ENCODE data around the gene PUM1. TPM values are rescaled to one million over a fixed set of nuclear protein-coding genes. Genes with fewer than 3 reads are reported as not detected.

PUM1 gene
- total RNA-seq, 6 experiments from 2014 or later: 30.9 to 51.6 (median 42.0) TPM

DNA sequence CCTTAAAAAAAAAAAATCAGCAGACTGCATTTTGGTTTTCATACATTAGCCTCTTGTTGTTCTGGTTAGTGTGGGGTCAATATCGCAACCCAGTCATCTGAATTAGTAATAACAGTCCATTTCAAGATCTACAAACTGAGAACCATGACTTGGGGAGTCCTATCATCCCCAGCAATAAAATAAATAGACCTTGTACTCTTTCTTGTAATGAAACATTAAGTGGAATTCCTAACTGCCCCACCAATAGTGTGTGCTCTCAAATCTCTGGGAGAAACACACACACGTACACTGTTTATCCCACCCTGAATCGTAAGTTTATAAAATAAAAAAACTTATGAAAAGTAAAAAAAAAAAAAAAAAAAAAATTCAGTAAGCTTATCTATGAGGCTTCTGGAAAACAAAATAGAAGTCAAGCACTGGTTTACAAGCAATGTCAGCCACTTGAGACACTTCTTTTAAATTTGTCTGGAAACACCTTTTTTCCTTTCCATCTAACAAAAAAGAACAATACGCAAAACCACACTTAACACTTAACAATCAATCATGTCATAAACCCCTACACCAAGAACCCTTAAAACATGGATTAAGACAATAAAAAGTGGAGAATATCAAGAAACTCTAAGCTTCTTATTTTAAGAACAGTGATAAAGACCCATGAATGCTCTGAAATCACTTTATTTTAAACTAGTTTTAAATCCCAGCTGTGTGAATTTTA is 53.1 kb downstream of the PUM1 start:
- ATAC-seq (no peak), DNase-seq (no peak)
- intact Hi-C loops (cut with DNase I): no loop called here
- Histone ChIP-seq H3K27me3 (no peaks in the 10 kb centered on the region), H3K4me3 (no peak overlapping the region), H3K4me1 (peaks cover 0 to 37% (median 9%) of the 10 kb centered on the region in 4 donors), H3K9me3 (no peaks in the 10 kb centered on the region), H3K27ac (no peak overlapping the region), H3K36me3 (no peaks in the 10 kb centered on the region)
- TF ChIP-seq, protein P1, sequence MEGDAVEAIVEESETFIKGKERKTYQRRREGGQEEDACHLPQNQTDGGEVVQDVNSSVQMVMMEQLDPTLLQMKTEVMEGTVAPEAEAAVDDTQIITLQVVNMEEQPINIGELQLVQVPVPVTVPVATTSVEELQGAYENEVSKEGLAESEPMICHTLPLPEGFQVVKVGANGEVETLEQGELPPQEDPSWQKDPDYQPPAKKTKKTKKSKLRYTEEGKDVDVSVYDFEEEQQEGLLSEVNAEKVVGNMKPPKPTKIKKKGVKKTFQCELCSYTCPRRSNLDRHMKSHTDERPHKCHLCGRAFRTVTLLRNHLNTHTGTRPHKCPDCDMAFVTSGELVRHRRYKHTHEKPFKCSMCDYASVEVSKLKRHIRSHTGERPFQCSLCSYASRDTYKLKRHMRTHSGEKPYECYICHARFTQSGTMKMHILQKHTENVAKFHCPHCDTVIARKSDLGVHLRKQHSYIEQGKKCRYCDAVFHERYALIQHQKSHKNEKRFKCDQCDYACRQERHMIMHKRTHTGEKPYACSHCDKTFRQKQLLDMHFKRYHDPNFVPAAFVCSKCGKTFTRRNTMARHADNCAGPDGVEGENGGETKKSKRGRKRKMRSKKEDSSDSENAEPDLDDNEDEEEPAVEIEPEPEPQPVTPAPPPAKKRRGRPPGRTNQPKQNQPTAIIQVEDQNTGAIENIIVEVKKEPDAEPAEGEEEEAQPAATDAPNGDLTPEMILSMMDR (IDR thresholded peaks at IDR 0.05): no peak
- TF ChIP-seq POLR2A (IDR thresholded peaks at IDR 0.05): no peak
- WGBS (ENCODE audit: insufficient coverage, low coverage, low lambda C conversion rate, missing lambda C conversion rate): 92% methylated on average over 4 of the region's 4 CpGs

DNA sequence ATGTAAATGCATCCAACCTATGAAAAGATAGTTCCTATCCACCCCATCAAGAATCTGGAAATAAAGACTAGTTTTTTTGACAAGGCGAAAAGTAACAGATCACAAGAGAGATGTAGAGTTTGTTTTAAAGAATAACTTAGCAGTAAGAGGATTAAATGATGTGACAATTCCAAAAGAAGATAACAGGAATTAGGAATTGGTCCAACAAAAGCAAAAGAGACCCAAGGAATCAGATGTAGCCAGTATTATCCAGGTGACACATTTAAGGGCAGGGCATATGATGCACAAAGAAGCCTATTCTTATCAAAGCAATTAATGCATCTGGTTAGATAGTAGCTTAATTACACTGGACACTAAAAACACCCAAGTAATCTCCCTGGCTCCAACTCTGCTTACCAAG is 53.8 kb downstream of the PUM1 start:
- 92% methylated on average over 1 of the region's 1 CpG for WGBS (ENCODE audit: insufficient coverage, low coverage, low lambda C conversion rate, missing lambda C conversion rate)
- Histone ChIP-seq H3K27ac (no peak overlapping the region), H3K9me3 (no peaks in the 10 kb centered on the region), H3K4me3 (no peak overlapping the region), H3K36me3 (no peaks in the 10 kb centered on the region), H3K27me3 (no peaks in the 10 kb centered on the region), H3K4me1 (peaks cover 0 to 37% (median 9%) of the 10 kb centered on the region in 4 donors)
- intact Hi-C loops (cut with DNase I): no loop called here
- no peak for ATAC-seq
- no peak for DNase-seq
- TF ChIP-seq, protein P1 (IDR thresholded peaks at IDR 0.05): no peak
- no peak for TF ChIP-seq POLR2A (IDR thresholded peaks at IDR 0.05)

DNA sequence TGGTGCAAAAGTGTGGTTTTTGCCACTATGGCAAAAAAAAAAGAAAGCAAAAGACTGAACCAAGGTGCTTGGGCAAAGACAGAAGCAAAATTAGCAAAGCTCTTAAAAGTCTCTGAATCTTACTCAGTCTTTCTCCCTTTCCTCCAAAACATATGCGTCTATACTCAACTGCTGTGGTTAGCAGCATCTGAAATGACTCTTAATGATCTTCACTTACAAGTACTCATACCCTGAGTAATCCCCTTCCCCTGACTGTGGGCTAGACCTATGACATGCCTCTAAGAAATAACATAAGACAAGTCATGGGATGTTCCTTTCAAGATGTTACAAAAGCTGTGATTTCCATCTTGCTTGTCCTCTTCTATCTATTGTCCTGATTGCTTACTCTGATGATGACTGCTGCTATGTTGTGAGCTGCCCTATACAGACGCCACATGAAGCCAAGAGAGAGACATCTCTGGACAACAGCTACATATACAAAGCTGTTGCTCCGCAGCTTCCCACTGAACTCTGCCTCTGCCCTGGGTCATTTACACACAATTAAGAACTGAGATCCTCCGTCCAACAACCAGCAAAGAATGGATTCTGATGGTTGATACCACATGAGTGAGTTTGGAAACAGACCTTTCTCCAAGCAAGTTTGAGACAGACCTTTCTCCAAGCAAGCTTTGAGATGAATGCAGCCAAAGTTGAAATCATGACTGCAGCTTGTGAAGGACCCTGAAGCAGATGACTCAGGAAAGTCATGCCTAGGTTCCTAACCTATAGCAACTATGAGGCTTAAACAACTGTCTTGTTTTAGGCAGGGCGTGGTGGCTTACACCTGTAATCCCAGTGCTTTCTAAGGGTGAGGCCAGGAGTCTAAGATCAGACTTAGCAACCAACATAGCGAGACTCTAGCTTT is 55.2 kb downstream of the PUM1 start:
- intact Hi-C loops (cut with DNase I): no loop called here
- H3K27me3 ChIP-seq: no peaks in the 10 kb centered on the region
- TF ChIP-seq POLR2A (IDR thresholded peaks at IDR 0.05): no peak
- TF ChIP-seq, protein P1 (IDR thresholded peaks at IDR 0.05): no peak
- DNase-seq: no peak
- peak in 1 of 4 donors; percentile 18 for ATAC-seq
- WGBS (ENCODE audit: insufficient coverage, low coverage, low lambda C conversion rate, missing lambda C conversion rate): 77% methylated on average over 3 of the region's 6 CpGs
- H3K4me1 ChIP-seq: peaks cover 0 to 37% (median 9%) of the 10 kb centered on the region in 4 donors
- H3K9me3 ChIP-seq: no peaks in the 10 kb centered on the region
- no peak overlapping the region for H3K27ac ChIP-seq
- no peak overlapping the region for H3K4me3 ChIP-seq
- H3K36me3 ChIP-seq: peaks cover 0 to 12% (median 4%) of the 10 kb centered on the region in 4 donors

DNA sequence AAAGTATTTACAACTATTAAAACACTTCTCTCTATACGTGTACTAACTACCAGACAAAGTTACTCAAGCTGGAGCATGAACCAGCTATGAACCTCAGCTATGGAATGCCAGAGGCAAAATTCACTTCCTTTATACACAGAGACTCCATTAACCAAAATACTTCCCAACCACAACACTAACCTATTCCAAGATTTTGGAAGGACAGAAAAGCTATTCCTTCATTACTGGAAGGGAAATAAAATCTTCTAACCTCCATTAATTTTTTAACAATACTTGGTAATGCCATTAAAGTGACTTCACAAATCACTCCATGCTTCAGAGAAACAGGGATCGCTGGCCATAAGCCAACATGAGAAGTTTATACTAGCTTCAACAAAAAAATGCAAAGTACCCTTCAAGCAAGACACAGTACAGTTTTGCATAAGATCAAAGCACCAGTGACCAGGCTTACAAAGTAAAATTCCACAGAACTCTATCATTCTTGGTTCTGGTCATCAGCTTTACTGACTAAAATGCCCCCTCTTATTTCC is 58.0 kb downstream of the PUM1 start:
- Histone ChIP-seq H3K36me3 (peaks cover 0 to 37% (median 8%) of the 10 kb centered on the region in 4 donors), H3K4me1 (peaks cover 0 to 13% (median under 1%) of the 10 kb centered on the region in 4 donors), H3K9me3 (no peaks in the 10 kb centered on the region), H3K4me3 (no peak overlapping the region), H3K27me3 (no peaks in the 10 kb centered on the region), H3K27ac (no peak overlapping the region)
- 77% methylated on average over 2 of the region's 2 CpGs for WGBS (ENCODE audit: insufficient coverage, low coverage, low lambda C conversion rate, missing lambda C conversion rate)
- DNase-seq: no peak
- intact Hi-C loops (cut with DNase I): no loop called here
- TF ChIP-seq POLR2A (IDR thresholded peaks at IDR 0.05): no peak
- TF ChIP-seq, protein P1 (IDR thresholded peaks at IDR 0.05): no peak
- ATAC-seq: no peak

Measured in right lobe of liver (tissue), 6 donors.